ENCODE measurements around the gene CBY1. TPM values are rescaled to one million over a fixed set of nuclear protein-coding genes. Genes with fewer than 3 reads are reported as not detected.

The CBY1 gene
- polyA plus RNA-seq, 1 of the 3 experiments (the other 2 are of a cell fraction) = 21.8 TPM

- POLR2A ChIA-PET = no interaction called here
- H3K36me3 ChIP-seq (replicated peaks in 1 of 2; ENCODE audit: control insufficient read depth in 1 of 2, insufficient read depth in 2 of 2, low read length in 1 of 2) = no peaks in the 10 kb centered on the region
- no peak overlapping the region for H3K4me3 ChIP-seq (ENCODE audit: low read depth in 2 of 2, low read length in 1 of 2)
- H3K27me3 ChIP-seq (ENCODE audit: insufficient read depth) = no peaks in the 10 kb centered on the region
- H4K20me1 ChIP-seq (ENCODE audit: insufficient read depth) = no peaks in the 10 kb centered on the region
- H3K4me2 ChIP-seq = no peak overlapping the region
- no peak for DNase-seq
- no peaks in the 10 kb centered on the region for H3K4me1 ChIP-seq (ENCODE audit: control insufficient read depth in 1 of 2, insufficient read depth in 2 of 2, low read depth in 1 of 2, low read length in 1 of 2)
- no peak for TF ChIP-seq EZH2phosphoT487 (IDR thresholded peaks at IDR 0.05; ENCODE audit: borderline replicate concordance, low read depth)
- no peak for TF ChIP-seq RCOR1 (IDR thresholded peaks at IDR 0.05; ENCODE audit: low read length)
- TF ChIP-seq NRF1 (IDR thresholded peaks at IDR 0.05; ENCODE audit: low read depth, low read length) = no peak
- TF ChIP-seq USF1 (IDR thresholded peaks at IDR 0.05; ENCODE audit: borderline replicate concordance, low read depth) = no peak
- TF ChIP-seq FOXM1 (IDR thresholded peaks at IDR 0.05; ENCODE audit: low read depth) = no peak
- TF ChIP-seq PBX3 (IDR thresholded peaks at IDR 0.05) = no peak
- TF ChIP-seq MAX (IDR thresholded peaks at IDR 0.05; ENCODE audit: low read depth) = no peak
- TF ChIP-seq SIN3A (IDR thresholded peaks at IDR 0.05; ENCODE audit: borderline replicate concordance, low read depth, low read length) = no peak
- no peak for TF ChIP-seq TAF1 (IDR thresholded peaks at IDR 0.05; ENCODE audit: borderline replicate concordance, low read depth, low read length)
- no peak for TF ChIP-seq RAD21 (IDR thresholded peaks at IDR 0.05; ENCODE audit: low read length)
- no peak for TF ChIP-seq MEF2A (IDR thresholded peaks at IDR 0.05; ENCODE audit: borderline replicate concordance, low read depth)
- TF ChIP-seq POLR2AphosphoS5 (IDR thresholded peaks at IDR 0.05; ENCODE audit: low read depth, low read length) = no peak
- no peak overlapping the region for H3K9ac ChIP-seq
- H2AFZ ChIP-seq (ENCODE audit: low read depth) = no peak overlapping the region
- H3K9me3 ChIP-seq = no peaks in the 10 kb centered on the region
- H3K9me2 ChIP-seq = no peaks in the 10 kb centered on the region
- no peaks in the 10 kb centered on the region for H3F3A ChIP-seq (replicated peaks; ENCODE audit: insufficient read depth)
- H3K27ac ChIP-seq (ENCODE audit: low read depth in 2 of 2, low read length in 1 of 2) = no peak overlapping the region
- no peaks in the 10 kb centered on the region for H3K79me2 ChIP-seq (ENCODE audit: insufficient read depth)
- CTCF ChIA-PET = no interaction called here
- WGBS (ENCODE audit: low lambda C conversion rate) = 96% methylated on average over 4 of the region's 5 CpGs
These were observed 44.0 kb upstream of the CBY1 start for GRCh38 chr22:38612217-38613006.

GRCh38 chr22:38613588-38613987 is 42.9 kb upstream of the CBY1 start:
- no peaks in the 10 kb centered on the region for H3K36me3 ChIP-seq (replicated peaks in 1 of 2; ENCODE audit: control insufficient read depth in 1 of 2, insufficient read depth in 2 of 2, low read length in 1 of 2)
- ChIA-PET POLR2A (no interaction called here), CTCF (no interaction called here)
- no peak overlapping the region for H3K27ac ChIP-seq (ENCODE audit: low read depth in 2 of 2, low read length in 1 of 2)
- H3K27me3 ChIP-seq (ENCODE audit: insufficient read depth) = no peaks in the 10 kb centered on the region
- no peaks in the 10 kb centered on the region for H3K4me1 ChIP-seq (ENCODE audit: control insufficient read depth in 1 of 2, insufficient read depth in 2 of 2, low read depth in 1 of 2, low read length in 1 of 2)
- H3K9me2 ChIP-seq = no peaks in the 10 kb centered on the region
- 95% methylated on average over 4 of the region's 4 CpGs for WGBS (ENCODE audit: low lambda C conversion rate)
- H3K9me3 ChIP-seq = no peaks in the 10 kb centered on the region
- H3K4me2 ChIP-seq = no peak overlapping the region
- no peak for TF ChIP-seq PBX3 (IDR thresholded peaks at IDR 0.05)
- no peak for TF ChIP-seq RCOR1 (IDR thresholded peaks at IDR 0.05; ENCODE audit: low read length)
- TF ChIP-seq YY1 (IDR thresholded peaks at IDR 0.05; ENCODE audit: low read depth) = no peak
- no peak for TF ChIP-seq EP300 (IDR thresholded peaks at IDR 0.05; ENCODE audit: borderline replicate concordance in 1 of 2, low read depth in 1 of 2, low read length in 1 of 2)
- no peak for TF ChIP-seq CHD2 (IDR thresholded peaks at IDR 0.05; ENCODE audit: low read length, partially characterized antibody)
- TF ChIP-seq GATA2 (CRISPR knock-in tag; IDR thresholded peaks at IDR 0.05) = no peak
- TF ChIP-seq REST (IDR thresholded peaks at IDR 0.05; ENCODE audit: low read depth, low read length) = no peak
- TF ChIP-seq RFX5 (IDR thresholded peaks at IDR 0.05; ENCODE audit: low read length) = no peak
- TF ChIP-seq NRF1 (IDR thresholded peaks at IDR 0.05; ENCODE audit: low read depth, low read length) = no peak
- H3K9ac ChIP-seq = no peak overlapping the region
- H4K20me1 ChIP-seq (ENCODE audit: insufficient read depth) = no peaks in the 10 kb centered on the region
- H3K4me3 ChIP-seq (ENCODE audit: low read depth in 2 of 2, low read length in 1 of 2) = no peak overlapping the region
- H3F3A ChIP-seq (replicated peaks; ENCODE audit: insufficient read depth) = no peaks in the 10 kb centered on the region
- no peak for DNase-seq
- H3K79me2 ChIP-seq (ENCODE audit: insufficient read depth) = no peaks in the 10 kb centered on the region
- no peak overlapping the region for H2AFZ ChIP-seq (ENCODE audit: low read depth)

All from SK-N-SH (cell line).